A673 (cell line): ENCODE results near the gene GJE1. TPM values are rescaled to one million over a fixed set of nuclear protein-coding genes. Genes with fewer than 3 reads are reported as not detected.

Experiments used
- BruUV-seq: library from RNA; stranded (reverse); fragments of 400-500 nt; replicated peaks from 2 replicates; lab custom pipeline; 2021; lab: Mats Ljungman, UMichigan
- CTCF ChIA-PET: fragments of 300-600 bp; sonication (Branson Sonifier 250); formaldehyde crosslinking; loops from one replicate; lab custom pipeline; 2022; ENCODE audit warnings: antibody characterized with exemption; lab: Charles Lee
- POLR2A ChIA-PET: fragments of 300-600 bp; sonication (Branson Sonifier 250); formaldehyde crosslinking; loops from one replicate; lab custom pipeline; 2022; ENCODE audit warnings: antibody characterized with exemption; ENCODE audit not compliant: low non-redundant PET; lab: Charles Lee
- DNase-seq: peaks from one replicate; pipeline ENCODE4 v3.0.0-alpha.2; 2015; ENCODE audit warnings: low spot score
- H3K27ac ChIP-seq: fragments of 200-600 bp; sonication (generic); 2 replicates; pipeline ENCODE4 v1.5.1; 2016; ENCODE audit warnings: mixed run types, low read depth, mild to moderate bottlenecking, mixed read lengths, antibody characterized with exemption, low read length; ENCODE audit not compliant: poor library complexity, severe bottlenecking
- H3K27me3 ChIP-seq: fragments of 200-600 bp; sonication (generic); replicated peaks from 2 replicates; pipeline ENCODE4 v1.6.1; 2017; ENCODE audit warnings: mixed run types, low read depth, mild to moderate bottlenecking, mixed read lengths, antibody characterized with exemption, low read length; ENCODE audit not compliant: insufficient read depth, poor library complexity
- H3K36me3 ChIP-seq: fragments of 200-600 bp; sonication (generic); 2 replicates; pipeline ENCODE4 v1.6.1; 2016; ENCODE audit warnings: mixed run types, mild to moderate bottlenecking, mixed read lengths, antibody characterized with exemption, low read length; ENCODE audit not compliant: insufficient read depth, poor library complexity, severe bottlenecking
- H3K4me1 ChIP-seq: fragments of 200-600 bp; sonication (generic); 2 replicates; pipeline ENCODE4 v1.6.1; 2017; ENCODE audit warnings: mixed run types, mild to moderate bottlenecking, mixed read lengths, antibody characterized with exemption, low read length; ENCODE audit not compliant: insufficient read depth, poor library complexity, severe bottlenecking
- H3K4me3 ChIP-seq: fragments of 200-600 bp; sonication (generic); 2 replicates; pipeline ENCODE4 v1.5.1; 2016; ENCODE audit warnings: low read depth, mixed run types, mild to moderate bottlenecking, mixed read lengths, low read length; ENCODE audit not compliant: poor library complexity, severe bottlenecking
- H3K9me3 ChIP-seq: fragments of 200-600 bp; sonication (generic); 2 replicates; pipeline ENCODE4 v1.6.1; 2016; ENCODE audit warnings: mixed run types, low read depth, mild to moderate bottlenecking, mixed read lengths, antibody characterized with exemption, low read length; ENCODE audit not compliant: poor library complexity, severe bottlenecking
- EZH2 ChIP-seq: fragments of 200-600 bp; sonication (generic); IDR thresholded peaks from 2 replicates; pipeline ENCODE4 v1.6.1; 2017; ENCODE audit warnings: borderline replicate concordance, low read depth, mild to moderate bottlenecking, mixed read lengths, antibody characterized with exemption, low read length; ENCODE audit not compliant: poor library complexity, severe bottlenecking
- intact Hi-C: fragments of 100-400 bp; cut with micrococcal nuclease; formaldehyde crosslinking; loops from one replicate; pipeline ENCODE4 v1.10.0; 2022; ENCODE audit not compliant: unreplicated experiment
- total RNA-seq: library from RNA; stranded (reverse); gene quantifications from 2 replicates; pipeline ENCODE4 v1.2.3, GENCODE V29; 2021
- TF ChIP-seq, protein P1 (sequence below): fragments of 300-800, 200-600 bp; sonication (generic); conservative IDR thresholded peaks from 2 replicates; pipeline ENCODE4 v1.5.1; 2017; ENCODE audit warnings: low read depth, mild to moderate bottlenecking, antibody characterized with exemption, low read length, moderate library complexity, mixed read lengths

The GJE1 gene
- total RNA-seq, 1 experiment from 2014 or later: not detected

DNA sequence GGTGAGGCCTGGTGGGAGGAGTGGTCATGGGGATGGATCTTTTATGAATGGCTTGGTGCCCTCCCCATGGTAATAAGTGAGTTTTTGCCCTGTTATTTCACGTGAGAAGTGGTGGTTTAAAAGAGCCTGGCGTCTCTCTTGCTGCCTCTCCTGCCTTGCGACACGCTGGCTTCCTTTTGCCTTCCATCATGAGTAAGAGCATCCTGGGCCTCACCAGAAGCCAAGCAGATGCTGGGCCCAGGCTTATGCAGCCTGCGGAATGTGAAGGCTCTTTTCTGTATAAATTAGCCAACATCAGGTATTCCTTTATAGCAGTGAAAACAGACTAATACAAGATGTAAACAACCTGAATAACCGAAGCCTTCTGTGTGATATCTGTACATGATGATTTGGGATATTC is 42.0 kb downstream of the GJE1 start:
- no peaks in the 10 kb centered on the region for H3K27me3 ChIP-seq
- no peak overlapping the region for H3K27ac ChIP-seq
- peaks cover 6% of the 10 kb centered on the region for H3K9me3 ChIP-seq
- CTCF ChIA-PET: no interaction called here
- intact Hi-C loops: no loop called here
- no TSS peak for BruUV-seq
- POLR2A ChIA-PET: no interaction called here
- no peaks in the 10 kb centered on the region for H3K4me1 ChIP-seq
- no peak for TF ChIP-seq EZH2
- TF ChIP-seq, protein P1, sequence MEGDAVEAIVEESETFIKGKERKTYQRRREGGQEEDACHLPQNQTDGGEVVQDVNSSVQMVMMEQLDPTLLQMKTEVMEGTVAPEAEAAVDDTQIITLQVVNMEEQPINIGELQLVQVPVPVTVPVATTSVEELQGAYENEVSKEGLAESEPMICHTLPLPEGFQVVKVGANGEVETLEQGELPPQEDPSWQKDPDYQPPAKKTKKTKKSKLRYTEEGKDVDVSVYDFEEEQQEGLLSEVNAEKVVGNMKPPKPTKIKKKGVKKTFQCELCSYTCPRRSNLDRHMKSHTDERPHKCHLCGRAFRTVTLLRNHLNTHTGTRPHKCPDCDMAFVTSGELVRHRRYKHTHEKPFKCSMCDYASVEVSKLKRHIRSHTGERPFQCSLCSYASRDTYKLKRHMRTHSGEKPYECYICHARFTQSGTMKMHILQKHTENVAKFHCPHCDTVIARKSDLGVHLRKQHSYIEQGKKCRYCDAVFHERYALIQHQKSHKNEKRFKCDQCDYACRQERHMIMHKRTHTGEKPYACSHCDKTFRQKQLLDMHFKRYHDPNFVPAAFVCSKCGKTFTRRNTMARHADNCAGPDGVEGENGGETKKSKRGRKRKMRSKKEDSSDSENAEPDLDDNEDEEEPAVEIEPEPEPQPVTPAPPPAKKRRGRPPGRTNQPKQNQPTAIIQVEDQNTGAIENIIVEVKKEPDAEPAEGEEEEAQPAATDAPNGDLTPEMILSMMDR: no peak
- H3K4me3 ChIP-seq: no peak overlapping the region
- DNase-seq: no peak
- H3K36me3 ChIP-seq: peaks cover 37% of the 10 kb centered on the region

DNA sequence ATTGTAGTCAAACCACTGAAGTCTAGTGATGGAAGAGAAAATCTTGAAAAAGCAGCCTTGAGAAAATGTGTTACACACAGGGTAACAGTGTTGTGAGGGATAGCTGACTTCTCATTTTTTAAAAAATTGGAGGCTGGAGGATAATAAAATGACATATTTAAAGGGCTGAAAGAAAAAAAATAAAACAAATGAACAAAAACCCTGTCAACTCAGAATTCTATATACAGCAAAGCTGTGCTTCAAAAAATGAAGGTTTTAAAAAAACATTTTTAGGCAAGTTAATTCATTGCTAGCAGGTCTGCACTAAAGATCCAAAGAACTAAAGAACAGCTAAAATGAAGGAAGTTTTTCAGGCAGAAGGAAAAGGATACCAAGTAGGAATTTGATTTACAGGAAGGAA is 45.4 kb downstream of the GJE1 start:
- Histone ChIP-seq H3K36me3 (peaks cover 18% of the 10 kb centered on the region), H3K4me1 (no peaks in the 10 kb centered on the region), H3K27me3 (no peaks in the 10 kb centered on the region), H3K4me3 (no peak overlapping the region), H3K9me3 (peaks cover 6% of the 10 kb centered on the region), H3K27ac (no peak overlapping the region)
- POLR2A ChIA-PET: interaction anchor here (0.6 kb wide), 1 partner anchor 21 kb away, joined by 3 read pairs; no protein-coding TSS in a partner anchor
- no peak for TF ChIP-seq EZH2
- TF ChIP-seq, protein P1: no peak
- no TSS peak for BruUV-seq
- CTCF ChIA-PET: no interaction called here
- DNase-seq: no peak
- intact Hi-C loops: no loop called here

DNA sequence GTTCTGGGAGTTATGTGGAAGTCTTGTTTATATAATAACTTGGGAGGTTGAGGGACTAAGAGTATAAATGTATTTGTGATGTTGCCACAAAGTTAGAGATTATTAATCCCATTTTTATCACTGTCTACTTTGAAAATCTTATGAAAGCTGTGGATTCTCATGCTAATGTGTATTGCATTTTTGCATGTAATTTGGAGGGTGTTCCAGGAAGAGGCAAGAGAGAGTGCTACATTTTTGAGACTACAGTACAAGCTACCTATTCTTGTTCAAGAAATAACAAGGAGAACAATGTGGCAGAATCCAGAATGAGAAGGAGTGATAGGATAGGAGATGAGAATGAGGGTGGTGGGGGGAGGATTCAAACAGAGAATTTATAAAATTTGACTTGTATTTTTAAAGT is 49.3 kb downstream of the GJE1 start:
- TF ChIP-seq, protein P1: no peak
- TF ChIP-seq EZH2: no peak
- Histone ChIP-seq H3K27me3 (no peaks in the 10 kb centered on the region), H3K27ac (no peak overlapping the region), H3K9me3 (peaks cover 6% of the 10 kb centered on the region), H3K36me3 (peaks cover 7% of the 10 kb centered on the region), H3K4me1 (peaks cover 8% of the 10 kb centered on the region), H3K4me3 (no peak overlapping the region)
- BruUV-seq: no TSS peak
- DNase-seq: no peak
- intact Hi-C loops: no loop called here
- ChIA-PET CTCF (no interaction called here), POLR2A (no interaction called here)
